ENCODE results near the gene HSP90AB1.
A peak's percentile ranks its signal among the peaks of the same experiment; 100 is the strongest.
"Not testable (repeated sequence)": the region's sequence is repeated elsewhere in the genome, so short reads cannot be mapped to it uniquely, and the experiment has no call there.

Gene HSP90AB1

GRCh38 chr6:44222486-44223318, 24.2 kb upstream of the HSP90AB1 start:
- no peak for DNase-seq

GRCh38 chr6:44223319-44224028, 23.4 kb upstream of the HSP90AB1 start, which contains the start of gene SLC29A1:
Gene SLC29A1 (plus strand): TSS chr6:44223595. CDS start chr6:44227314, 3,719 bp downstream.
- peak; percentile 43 to 76 for DNase-seq

GRCh38 chr6:44224029-44224964, 22.6 kb upstream of the HSP90AB1 start:
- DNase-seq, result no peak

GRCh38 chr6:44224965-44225305, 22.0 kb upstream of the HSP90AB1 start:
- no peak for DNase-seq

- no peak for DNase-seq
Measured at GRCh38 chr6:44225579-44226325, 21.1 kb upstream of the HSP90AB1 start.

GRCh38 chr6:44226368-44227147, 20.3 kb upstream of the HSP90AB1 start:
- DNase-seq, result no peak

- no peak for DNase-seq
Measured at GRCh38 chr6:44227148-44227793, 19.6 kb upstream of the HSP90AB1 start.

- no peak for DNase-seq
Measured at GRCh38 chr6:44228031-44228430, 18.9 kb upstream of the HSP90AB1 start.

GRCh38 chr6:44228433-44228832, 18.5 kb upstream of the HSP90AB1 start:
- no peak for DNase-seq

- no peak for DNase-seq
Measured at GRCh38 chr6:44228836-44229235, 18.1 kb upstream of the HSP90AB1 start.

GRCh38 chr6:44229376-44230033, 17.4 kb upstream of the HSP90AB1 start:
- DNase-seq, result no peak

- DNase-seq, result no peak
Measured at GRCh38 chr6:44230034-44230675, 16.7 kb upstream of the HSP90AB1 start.

- not testable (repeated sequence) for DNase-seq
Measured at GRCh38 chr6:44231426-44231825, 15.5 kb upstream of the HSP90AB1 start.

GRCh38 chr6:44232676-44233566, 14.0 kb upstream of the HSP90AB1 start:
- no peak for DNase-seq

GRCh38 chr6:44233567-44234100, 13.3 kb upstream of the HSP90AB1 start:
- no peak for DNase-seq

GRCh38 chr6:44234101-44235025, 12.5 kb upstream of the HSP90AB1 start:
- peak; percentile 34 to 42 for DNase-seq

- no peak for DNase-seq
Measured at GRCh38 chr6:44235269-44235668, 11.6 kb upstream of the HSP90AB1 start.
